HG02571 (cell line): Measurements from ENCODE around the gene MAGEB1.
A peak's percentile ranks its signal among the peaks of the same experiment; 100 is the strongest.

Experiments
- ATAC-seq: cut with Tn5 transposase; IDR thresholded peaks from one replicate; pipeline ENCODE4 v1.9.1; 2021; ENCODE audit warnings: mild to moderate bottlenecking, moderate library complexity; ENCODE audit not compliant: unreplicated experiment

The MAGEB1 gene

GRCh38 chrX:30246769-30247489, at the start of gene MAGEB1:
MAGEB1 (plus strand) TSS chrX:30247146; CDS start chrX:30250494, 3,348 bp downstream.
- ATAC-seq, result no peak

GRCh38 chrX:30212172-30212571, 34.8 kb upstream of the MAGEB1 start:
- no peak for ATAC-seq

GRCh38 chrX:30215357-30215843, 31.5 kb upstream of the MAGEB1 start, which contains the start of gene MAGEB2:
MAGEB2 (plus strand) TSS chrX:30215563; CDS start chrX:30218581, 3,018 bp downstream.
- no peak for ATAC-seq

GRCh38 chrX:30217465-30217864, 29.5 kb upstream of the MAGEB1 start:
- no peak for ATAC-seq

- no peak for ATAC-seq
Observed at GRCh38 chrX:30219372-30219771, 27.6 kb upstream of the MAGEB1 start.

GRCh38 chrX:30220661-30221060, 26.3 kb upstream of the MAGEB1 start:
- no peak for ATAC-seq

GRCh38 chrX:30224536-30224935, 22.4 kb upstream of the MAGEB1 start:
- no peak for ATAC-seq

GRCh38 chrX:30228526-30228925, 18.4 kb upstream of the MAGEB1 start:
- no peak for ATAC-seq

- ATAC-seq, result no peak
Observed at GRCh38 chrX:30230395-30230794, 16.6 kb upstream of the MAGEB1 start, which contains the start of gene MAGEB3. MAGEB3 (plus strand) TSS chrX:30230657; CDS start chrX:30235925, 5,268 bp downstream.

GRCh38 chrX:30241724-30242415, 5.1 kb upstream of the MAGEB1 start, which contains the start of gene MAGEB4:
MAGEB4 (plus strand) TSS chrX:30242000; CDS start chrX:30242136, 136 bp downstream.
- no peak for ATAC-seq

- peak; percentile 64 for ATAC-seq
Observed at GRCh38 chrX:30248854-30249253, 1.9 kb downstream of the MAGEB1 start.

GRCh38 chrX:30253257-30253656, 6.3 kb downstream of the MAGEB1 start:
- ATAC-seq, result no peak

GRCh38 chrX:30259927-30260326, 13.0 kb downstream of the MAGEB1 start:
- no peak for ATAC-seq

GRCh38 chrX:30261012-30261411, 14.1 kb downstream of the MAGEB1 start:
- no peak for ATAC-seq

GRCh38 chrX:30262763-30263162, 15.8 kb downstream of the MAGEB1 start:
- no peak for ATAC-seq

GRCh38 chrX:30270639-30271038, 23.7 kb downstream of the MAGEB1 start:
- no peak for ATAC-seq

GRCh38 chrX:30275498-30275897, 28.6 kb downstream of the MAGEB1 start:
- ATAC-seq, result no peak

GRCh38 chrX:30278365-30278764, 31.4 kb downstream of the MAGEB1 start:
- ATAC-seq, result no peak

GRCh38 chrX:30280428-30280827, 33.5 kb downstream of the MAGEB1 start:
- ATAC-seq, result no peak

- no peak for ATAC-seq
Observed at GRCh38 chrX:30282527-30282926, 35.6 kb downstream of the MAGEB1 start.

GRCh38 chrX:30283456-30284200, 36.7 kb downstream of the MAGEB1 start:
- no peak for ATAC-seq
